ENCODE measurements around the gene SPDYE6. TPM values are rescaled to one million over a fixed set of nuclear protein-coding genes. Genes with fewer than 3 reads are reported as not detected.

The SPDYE6 gene
- total and polyA plus RNA-seq, 2 donors (not counting 1 experiment from before 2014, with no cell fraction given) = not detected

GRCh38 chr7:102323914-102324195, 32.4 kb downstream of the SPDYE6 start:
- Histone ChIP-seq H3K9ac (ENCODE audit: low read length) (no peak overlapping the region), H3K4me1 (ENCODE audit: control insufficient read depth in 2 of 2, insufficient read depth in 2 of 2, low read length in 2 of 2) (peaks cover 7 to 8% of the 10 kb centered on the region in 2 donors), H3K4me2 (replicated peaks; ENCODE audit: low read depth, low read length, poor library complexity, severe bottlenecking) (no peak overlapping the region), H3K9me3 (ENCODE audit: control extremely low read depth in 1 of 3, control insufficient read depth in 2 of 3, insufficient read depth in 1 of 3, low read length in 2 of 3) (no peaks in the 10 kb centered on the region), H2AFZ (ENCODE audit: insufficient read depth, low read depth, low read length, poor library complexity, severe bottlenecking) (no peak overlapping the region), H3K36me3 (replicated peaks in 1 of 2; ENCODE audit: control extremely low read depth in 1 of 2, control insufficient read depth in 1 of 2, extremely low read depth in 1 of 2, insufficient read depth in 2 of 2, low read length in 1 of 2) (peaks cover 1 to 23% of the 10 kb centered on the region in 2 experiments), H3K27ac (ENCODE audit: low read length in 2 of 2) (no peak overlapping the region), H3K27me3 (replicated peaks in 1 of 4; ENCODE audit: control extremely low read depth in 1 of 4, control insufficient read depth in 3 of 4, insufficient read depth in 4 of 4, low read length in 3 of 4) (no peaks in the 10 kb centered on the region), H3K4me3 (ENCODE audit: control extremely low read depth in 1 of 5, extremely low read depth in 1 of 5, insufficient read depth in 1 of 5, low read depth in 2 of 5, low read length in 4 of 5) (no peak overlapping the region), H3K79me2 (ENCODE audit: control insufficient read depth, insufficient read depth, low read length) (no peaks in the 10 kb centered on the region), H4K20me1 (ENCODE audit: control insufficient read depth, insufficient read depth, low read length, poor library complexity, severe bottlenecking) (peaks cover 14% of the 10 kb centered on the region)
- intact Hi-C loops (cut with micrococcal nuclease) = no loop called here
- no peaks in the 10 kb centered on the region for H3K27me3 Mint-ChIP-seq
- H3K27ac Mint-ChIP-seq = peak overlapping the region; percentile 46
- TF ChIP-seq CTCF (IDR thresholded peaks at IDR 0.05) (no peak), EZH2 (IDR thresholded peaks at IDR 0.05; ENCODE audit: borderline replicate concordance, insufficient read depth, low read depth, low read length, poor library complexity, severe bottlenecking) (no peak)
- H3K4me1 Mint-ChIP-seq = peaks cover 34% of the 10 kb centered on the region
- WGBS (ENCODE audit: insufficient coverage) = 88% methylated on average over 5 of the region's 5 CpGs
- DNase-seq (no peak), ATAC-seq (ENCODE audit: low read depth) (no peak)
- H3K4me3 Mint-ChIP-seq = no peak overlapping the region
- ChIA-PET POLR2A (interaction anchor here (0.7 kb wide), 1 partner anchor 11 kb away, joined by 5 read pairs; no protein-coding TSS in a partner anchor), CTCF (no interaction called here)
- H3K9me3 Mint-ChIP-seq (ENCODE audit: insufficient read depth) = no peaks in the 10 kb centered on the region

GRCh38 chr7:102322202-102322715, 34.0 kb downstream of the SPDYE6 start:
- no peak overlapping the region for H3K27ac ChIP-seq (ENCODE audit: low read length in 2 of 2)
- ChIA-PET CTCF (interaction anchor here (1.0 to 5.3 kb wide), 5 partner anchors 9 to 69 kb away, joined by 3 to 39 read pairs (median 6); partner anchors contain the start of gene SH2B2), POLR2A (interaction anchor here (1.1 to 2.1 kb wide), 3 partner anchors 14 to 43 kb away, joined by 3 to 8 read pairs (median 7); partner anchors contain the start of gene SH2B2)
- H3K79me2 ChIP-seq (ENCODE audit: control insufficient read depth, insufficient read depth, low read length) = no peaks in the 10 kb centered on the region
- Mint-ChIP-seq H3K4me1 (peaks cover 31% of the 10 kb centered on the region), H3K4me3 (no peak overlapping the region), H3K9me3 (ENCODE audit: insufficient read depth) (no peaks in the 10 kb centered on the region), H3K27me3 (no peaks in the 10 kb centered on the region), H3K27ac (no peak overlapping the region)
- no peak overlapping the region for H3K4me2 ChIP-seq (replicated peaks; ENCODE audit: low read depth, low read length, poor library complexity, severe bottlenecking)
- 96% methylated on average over 3 of the region's 8 CpGs for WGBS (ENCODE audit: insufficient coverage)
- peaks cover 7 to 8% of the 10 kb centered on the region in 2 donors for H3K4me1 ChIP-seq (ENCODE audit: control insufficient read depth in 2 of 2, insufficient read depth in 2 of 2, low read length in 2 of 2)
- no peak for TF ChIP-seq CTCF (IDR thresholded peaks at IDR 0.05)
- TF ChIP-seq EZH2 (IDR thresholded peaks at IDR 0.05; ENCODE audit: borderline replicate concordance, insufficient read depth, low read depth, low read length, poor library complexity, severe bottlenecking) = no peak
- ATAC-seq (ENCODE audit: low read depth) = no peak
- DNase-seq = no peak
- H3K4me3 ChIP-seq (ENCODE audit: control extremely low read depth in 1 of 5, extremely low read depth in 1 of 5, insufficient read depth in 1 of 5, low read depth in 2 of 5, low read length in 4 of 5) = no peak overlapping the region
- intact Hi-C loops (cut with micrococcal nuclease) = no loop called here
- peaks cover 3 to 38% of the 10 kb centered on the region in 2 experiments for H3K36me3 ChIP-seq (replicated peaks in 1 of 2; ENCODE audit: control extremely low read depth in 1 of 2, control insufficient read depth in 1 of 2, extremely low read depth in 1 of 2, insufficient read depth in 2 of 2, low read length in 1 of 2)
- no peak overlapping the region for H3K9ac ChIP-seq (ENCODE audit: low read length)
- no peaks in the 10 kb centered on the region for H3K27me3 ChIP-seq (replicated peaks in 1 of 4; ENCODE audit: control extremely low read depth in 1 of 4, control insufficient read depth in 3 of 4, insufficient read depth in 4 of 4, low read length in 3 of 4)
- H2AFZ ChIP-seq (ENCODE audit: insufficient read depth, low read depth, low read length, poor library complexity, severe bottlenecking) = no peak overlapping the region
- H4K20me1 ChIP-seq (ENCODE audit: control insufficient read depth, insufficient read depth, low read length, poor library complexity, severe bottlenecking) = peaks cover 14% of the 10 kb centered on the region
- no peaks in the 10 kb centered on the region for H3K9me3 ChIP-seq (ENCODE audit: control extremely low read depth in 1 of 3, control insufficient read depth in 2 of 3, insufficient read depth in 1 of 3, low read length in 2 of 3)

Measured in B cell (primary cell).